ENCODE results near the gene ELP4. TPM values are rescaled to one million over a fixed set of nuclear protein-coding genes. Genes with fewer than 3 reads are reported as not detected.

The ELP4 gene
- total RNA-seq, 1 experiment from 2014 or later: 21.4 TPM

- no peak overlapping the region for H3K27ac ChIP-seq (ENCODE audit: low read depth, low read length)
- DNase-seq (ENCODE audit: low read depth, low spot score) (no peak), ATAC-seq (no peak)
- RAD21 ChIA-PET (ENCODE audit: low non-redundant PET in 1 of 2, low total read pairs in 2 of 2, uncharacterized antibody in 2 of 2, unreplicated experiment in 2 of 2): interaction anchor here in 1 of 2 experiments (0.6 kb wide), 1 partner anchor 174 kb away, joined by 3 read pairs; no protein-coding TSS in a partner anchor
- H3K27me3 ChIP-seq (ENCODE audit: insufficient read depth, low read length): no peaks in the 10 kb centered on the region
- H3K9me2 ChIP-seq (ENCODE audit: insufficient read depth): no peaks in the 10 kb centered on the region
- H3K4me2 ChIP-seq (ENCODE audit: low read length): no peak overlapping the region
- no peaks in the 10 kb centered on the region for H4K20me1 ChIP-seq (ENCODE audit: insufficient read depth)
- no peak overlapping the region for H3K4me3 ChIP-seq (replicated peaks in 1 of 2; ENCODE audit: low read depth in 1 of 2, low read length in 2 of 2)
- BruUV-seq (replicated peaks): no TSS peak
- no peak overlapping the region for H2AFZ ChIP-seq (ENCODE audit: low read depth, low read length, poor library complexity, severe bottlenecking)
- H3K9ac ChIP-seq (ENCODE audit: low read length): no peak overlapping the region
- CTCF ChIA-PET: no interaction called here
- no peaks in the 10 kb centered on the region for H3K79me2 ChIP-seq (ENCODE audit: insufficient read depth, low read length)
- intact Hi-C loops (cut with micrococcal nuclease): no loop called here
- TF ChIP-seq SP1 (IDR thresholded peaks at IDR 0.05; ENCODE audit: low read depth): no peak
- peak in 1 of 3 experiments; percentile 23; a peak in 1 of 6 replicates for TF ChIP-seq CTCF (IDR thresholded peaks at IDR 0.05 in 2 of 3, conservative IDR thresholded peaks at IDR 0.05 in 1 of 3; ENCODE audit: borderline replicate concordance in 1 of 3, insufficient read depth in 1 of 3, low read depth in 2 of 3, low read length in 2 of 3)
- POLR2A ChIA-PET: no interaction called here
- H3K36me3 ChIP-seq (ENCODE audit: control insufficient read depth in 1 of 2, insufficient read depth in 2 of 2, low read length in 2 of 2): no peaks in the 10 kb centered on the region
- H3K9me3 ChIP-seq (ENCODE audit: control insufficient read depth in 1 of 2, insufficient read depth in 1 of 2, low read depth in 1 of 2, low read length in 2 of 2): no peaks in the 10 kb centered on the region
- peaks cover 0 to 11% of the 10 kb centered on the region in 2 experiments; a peak in 2 of 4 replicates for H3K4me1 ChIP-seq (ENCODE audit: control insufficient read depth in 1 of 2, insufficient read depth in 2 of 2, low read length in 2 of 2)
These were observed 306.3 kb downstream of the ELP4 start for GRCh38 chr11:31815711-31816467.

- ATAC-seq (peak; percentile 19; the same call in 1 of the 2 replicates), DNase-seq (ENCODE audit: low read depth, low spot score) (no peak)
- POLR2A ChIA-PET: no interaction called here
- no TSS peak for BruUV-seq (replicated peaks)
- RAD21 ChIA-PET (ENCODE audit: low non-redundant PET in 1 of 2, low total read pairs in 2 of 2, uncharacterized antibody in 2 of 2, unreplicated experiment in 2 of 2): interaction anchor here in 1 of 2 experiments (0.6 kb wide), 1 partner anchor 175 kb away, joined by 3 read pairs; no protein-coding TSS in a partner anchor
- no peaks in the 10 kb centered on the region for H3K79me2 ChIP-seq (ENCODE audit: insufficient read depth, low read length)
- no peaks in the 10 kb centered on the region for H4K20me1 ChIP-seq (ENCODE audit: insufficient read depth)
- peak overlapping the region; percentile 78 for H2AFZ ChIP-seq (ENCODE audit: low read depth, low read length, poor library complexity, severe bottlenecking)
- no peak overlapping the region for H3K27ac ChIP-seq (ENCODE audit: low read depth, low read length)
- no peaks in the 10 kb centered on the region for H3K9me3 ChIP-seq (ENCODE audit: control insufficient read depth in 1 of 2, insufficient read depth in 1 of 2, low read depth in 1 of 2, low read length in 2 of 2)
- no peaks in the 10 kb centered on the region for H3K27me3 ChIP-seq (ENCODE audit: insufficient read depth, low read length)
- peak overlapping the region; percentile 48 to 58 for H3K4me3 ChIP-seq (replicated peaks in 1 of 2; ENCODE audit: low read depth in 1 of 2, low read length in 2 of 2)
- CTCF ChIA-PET: no interaction called here
- peaks cover 0 to 6% of the 10 kb centered on the region in 2 experiments; a peak in 1 of 4 replicates for H3K4me1 ChIP-seq (ENCODE audit: control insufficient read depth in 1 of 2, insufficient read depth in 2 of 2, low read length in 2 of 2)
- peak overlapping the region; percentile 20 for H3K9ac ChIP-seq (ENCODE audit: low read length)
- H3K36me3 ChIP-seq (ENCODE audit: control insufficient read depth in 1 of 2, insufficient read depth in 2 of 2, low read length in 2 of 2): no peaks in the 10 kb centered on the region
- H3K9me2 ChIP-seq (ENCODE audit: insufficient read depth): no peaks in the 10 kb centered on the region
- H3K4me2 ChIP-seq (ENCODE audit: low read length): peak overlapping the region; percentile 76
- TF ChIP-seq MAX (IDR thresholded peaks at IDR 0.05): no peak
- intact Hi-C loops (cut with micrococcal nuclease): no loop called here
These were observed 307.0 kb downstream of the ELP4 start for GRCh38 chr11:31816468-31817053.

Measured in HCT116 (cell line).